Smooth muscle cell (in vitro differentiated cells): ENCODE measurements around the gene NLK. TPM values are rescaled to one million over a fixed set of nuclear protein-coding genes. Genes with fewer than 3 reads are reported as not detected.
"Not testable (repeated sequence)": the region's sequence is repeated elsewhere in the genome, so short reads cannot be mapped to it uniquely, and the experiment has no call there.

Experiments
- DNase-seq: peaks from one replicate; lab custom pipeline; 2025; ENCODE audit not compliant: unreplicated experiment; lab: John Stamatoyannopoulos, UW
- H2AFZ ChIP-seq: fragments of 200-600 bp; sonication (generic); 2 replicates; pipeline ENCODE4 v1.6.0; 2016; ENCODE audit warnings: antibody characterized with exemption, low read depth, mild to moderate bottlenecking
- H3F3A ChIP-seq: fragments of 200-600 bp; sonication (generic); 2 replicates; pipeline ENCODE4 v1.6.0; 2017; ENCODE audit warnings: antibody characterized with exemption, low read depth
- H3K27ac ChIP-seq: fragments of 200-600 bp; sonication (generic); 2 replicates; pipeline ENCODE4 v1.5.1; 2016; ENCODE audit warnings: low read depth, mild to moderate bottlenecking
- H3K27me3 ChIP-seq: fragments of 200-600 bp; sonication (generic); 2 replicates; pipeline ENCODE4 v1.6.1; 2016; ENCODE audit warnings: low read depth, mild to moderate bottlenecking
- H3K36me3 ChIP-seq: fragments of 200-600 bp; sonication (generic); 2 replicates; pipeline ENCODE4 v1.5.1; 2016; ENCODE audit warnings: low read depth
- H3K4me1 ChIP-seq: fragments of 200-600 bp; sonication (generic); 2 replicates; pipeline ENCODE4 v1.5.1; 2016; ENCODE audit warnings: low read depth
- H3K4me2 ChIP-seq: fragments of 200-600 bp; sonication (generic); 2 replicates; pipeline ENCODE4 v1.6.0; 2016; ENCODE audit warnings: mild to moderate bottlenecking
- H3K4me3 ChIP-seq: fragments of 200-600 bp; sonication (generic); 2 replicates; pipeline ENCODE4 v1.5.1; 2016; ENCODE audit warnings: mild to moderate bottlenecking
- H3K79me2 ChIP-seq: fragments of 200-600 bp; sonication (generic); 2 replicates; pipeline ENCODE4 v1.6.0; 2016; ENCODE audit warnings: low read depth, mild to moderate bottlenecking
- H3K9ac ChIP-seq: fragments of 200-600 bp; sonication (generic); 2 replicates; pipeline ENCODE4 v1.6.0; 2016; ENCODE audit warnings: low read depth
- H3K9me3 ChIP-seq: fragments of 200-600 bp; sonication (generic); replicated peaks from 2 replicates; pipeline ENCODE4 v1.5.1; 2016; ENCODE audit warnings: low read depth
- H4K20me1 ChIP-seq: fragments of 200-600 bp; sonication (generic); 2 replicates; pipeline ENCODE4 v1.6.0; 2016; ENCODE audit warnings: low read depth
- WGBS: methylation state at CpG from one replicate; pipeline ENCODE4 v1.1.7; 2016; ENCODE audit warnings: low lambda C conversion rate; 5-methylcytosine and 5-hydroxymethylcytosine counted together
- polyA plus RNA-seq: library from polyadenylated mRNA; unstranded; fragments of >200 nt; fragmentation: Nextera tagmentation; extraction: Ambion mirVana; gene quantifications from 2 replicates; pipeline ENCODE4 v1.2.1, GENCODE V29; 2016
- total RNA-seq: library from RNA; depleted of rRNA; stranded (reverse); fragments of >200 nt; gene quantifications from 2 replicates; pipeline ENCODE4 v1.2.3, GENCODE V29; 2014
- TF ChIP-seq, protein P1 (sequence below): fragments of 200-600 bp; sonication (generic); IDR thresholded peaks from 2 replicates; pipeline ENCODE4 v1.5.1; 2017; ENCODE audit warnings: borderline replicate concordance, mild to moderate bottlenecking, antibody characterized with exemption; ENCODE audit not compliant: insufficient read depth, poor library complexity, severe bottlenecking

NLK gene
- total and polyA plus RNA-seq, 2 experiments from 2014 or later = 1.8 to 18.0 TPM

DNA sequence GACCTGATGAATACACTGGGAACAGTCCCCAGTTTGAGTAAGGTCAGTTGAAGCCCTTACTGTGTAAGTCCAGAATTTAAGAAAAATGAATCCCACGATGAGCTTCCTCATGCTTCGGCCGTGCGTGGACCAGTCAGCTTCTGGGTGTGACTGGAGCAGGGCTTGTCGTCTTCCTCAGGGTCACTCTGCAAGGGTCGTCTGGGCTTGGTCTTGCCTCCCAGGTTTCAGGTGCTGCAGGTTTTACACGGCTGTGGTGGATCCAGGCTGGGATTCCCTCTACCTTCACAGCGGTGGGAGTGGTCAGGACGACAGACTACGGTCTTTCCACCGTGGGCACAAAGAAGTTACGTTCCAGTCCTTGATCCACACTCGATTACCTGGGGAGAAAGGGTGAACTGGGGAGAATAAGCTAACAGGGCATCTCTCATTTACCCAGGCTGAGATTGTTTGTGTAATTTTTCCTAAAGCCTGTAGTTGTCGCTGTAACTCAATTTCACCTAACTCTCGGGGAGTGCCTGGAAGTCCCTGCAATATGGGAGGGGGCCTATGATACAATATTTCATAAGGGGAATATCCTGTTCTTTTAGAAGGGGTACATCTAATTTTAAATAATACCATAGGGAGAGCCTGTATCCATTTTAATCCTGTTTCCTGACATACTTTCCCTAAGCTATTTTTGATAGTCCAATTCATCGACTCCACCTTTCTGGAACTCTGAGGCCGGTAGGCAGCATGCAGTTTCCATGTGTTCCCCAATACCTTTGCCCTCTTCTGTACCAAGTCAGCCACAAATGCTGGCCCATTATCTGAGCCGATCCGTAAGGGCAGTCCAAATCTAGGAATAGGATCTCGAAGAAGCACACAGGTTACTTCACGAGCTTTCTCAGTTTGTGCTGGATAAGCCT, 190.7 kb downstream of the NLK start:
- not testable (repeated sequence) for H4K20me1 ChIP-seq, DNase-seq, H3F3A ChIP-seq, H3K27me3 ChIP-seq, H3K9me3 ChIP-seq, H3K4me1 ChIP-seq, H3K79me2 ChIP-seq, H2AFZ ChIP-seq, H3K36me3 ChIP-seq
- Histone ChIP-seq H3K4me2 (peak overlapping the region; percentile 71), H3K27ac (peak overlapping the region; percentile 86), H3K4me3 (peak overlapping the region; percentile 29), H3K9ac (peak overlapping the region; percentile 61)
- 63% methylated on average over 21 of the region's 21 CpGs for WGBS
- TF ChIP-seq, protein P1, sequence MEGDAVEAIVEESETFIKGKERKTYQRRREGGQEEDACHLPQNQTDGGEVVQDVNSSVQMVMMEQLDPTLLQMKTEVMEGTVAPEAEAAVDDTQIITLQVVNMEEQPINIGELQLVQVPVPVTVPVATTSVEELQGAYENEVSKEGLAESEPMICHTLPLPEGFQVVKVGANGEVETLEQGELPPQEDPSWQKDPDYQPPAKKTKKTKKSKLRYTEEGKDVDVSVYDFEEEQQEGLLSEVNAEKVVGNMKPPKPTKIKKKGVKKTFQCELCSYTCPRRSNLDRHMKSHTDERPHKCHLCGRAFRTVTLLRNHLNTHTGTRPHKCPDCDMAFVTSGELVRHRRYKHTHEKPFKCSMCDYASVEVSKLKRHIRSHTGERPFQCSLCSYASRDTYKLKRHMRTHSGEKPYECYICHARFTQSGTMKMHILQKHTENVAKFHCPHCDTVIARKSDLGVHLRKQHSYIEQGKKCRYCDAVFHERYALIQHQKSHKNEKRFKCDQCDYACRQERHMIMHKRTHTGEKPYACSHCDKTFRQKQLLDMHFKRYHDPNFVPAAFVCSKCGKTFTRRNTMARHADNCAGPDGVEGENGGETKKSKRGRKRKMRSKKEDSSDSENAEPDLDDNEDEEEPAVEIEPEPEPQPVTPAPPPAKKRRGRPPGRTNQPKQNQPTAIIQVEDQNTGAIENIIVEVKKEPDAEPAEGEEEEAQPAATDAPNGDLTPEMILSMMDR = peak; percentile 60

DNA sequence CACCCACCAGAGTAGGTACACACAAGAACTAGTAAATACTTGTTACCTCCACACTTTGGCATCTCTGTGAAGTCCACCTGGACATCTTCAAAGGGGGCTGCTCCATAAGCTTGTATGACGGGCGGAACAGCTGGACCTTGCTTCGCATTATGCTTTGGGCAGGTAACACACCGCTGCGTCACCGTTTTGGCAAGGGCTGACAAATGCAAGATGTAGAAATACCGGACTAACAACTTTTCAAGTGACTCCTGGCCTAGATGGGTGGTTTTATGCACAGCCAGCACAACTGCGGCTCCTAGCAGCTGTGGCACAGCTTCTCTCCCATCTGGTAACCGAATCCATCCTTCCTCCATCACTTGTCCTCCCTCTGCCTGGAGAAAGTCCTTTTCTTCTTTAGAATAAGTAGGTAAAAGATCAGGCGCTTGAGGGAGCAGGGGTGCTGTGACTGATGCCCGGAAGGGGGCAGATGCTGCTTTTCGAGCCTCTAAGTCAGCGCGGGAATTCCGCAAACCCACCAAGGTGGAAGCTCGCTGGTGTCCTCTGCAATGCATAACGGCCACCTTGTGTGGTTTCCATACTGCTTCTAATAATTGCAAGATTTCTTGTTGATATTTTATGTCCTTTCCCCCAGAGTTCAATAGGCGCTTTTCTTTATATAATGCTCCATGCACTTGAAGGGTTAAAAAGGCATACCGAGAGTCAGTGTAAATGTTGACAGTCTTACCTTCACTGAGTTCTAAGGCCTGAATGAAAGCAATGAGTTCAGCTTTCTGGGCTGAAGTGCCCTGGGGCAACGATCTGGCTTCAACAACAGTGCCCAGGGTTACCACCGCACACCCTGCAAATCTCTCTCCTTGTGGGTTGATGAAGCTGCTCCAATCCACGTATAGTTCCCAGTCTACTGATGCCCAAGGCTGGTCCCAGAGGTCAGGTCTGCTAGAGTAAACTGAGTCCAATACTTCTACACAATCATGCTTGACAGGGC, 191.7 kb downstream of the NLK start:
- Histone ChIP-seq H3K4me3 (peak overlapping the region; percentile 29), H3K9ac (peak overlapping the region; percentile 61), H3K4me2 (peak overlapping the region; percentile 71), H3K27ac (peak overlapping the region; percentile 86)
- H3K79me2 ChIP-seq, DNase-seq, H3K9me3 ChIP-seq, H3F3A ChIP-seq, H2AFZ ChIP-seq, H3K27me3 ChIP-seq, H3K4me1 ChIP-seq, H4K20me1 ChIP-seq, H3K36me3 ChIP-seq: not testable (repeated sequence)
- WGBS = 77% methylated on average over 22 of the region's 22 CpGs

DNA sequence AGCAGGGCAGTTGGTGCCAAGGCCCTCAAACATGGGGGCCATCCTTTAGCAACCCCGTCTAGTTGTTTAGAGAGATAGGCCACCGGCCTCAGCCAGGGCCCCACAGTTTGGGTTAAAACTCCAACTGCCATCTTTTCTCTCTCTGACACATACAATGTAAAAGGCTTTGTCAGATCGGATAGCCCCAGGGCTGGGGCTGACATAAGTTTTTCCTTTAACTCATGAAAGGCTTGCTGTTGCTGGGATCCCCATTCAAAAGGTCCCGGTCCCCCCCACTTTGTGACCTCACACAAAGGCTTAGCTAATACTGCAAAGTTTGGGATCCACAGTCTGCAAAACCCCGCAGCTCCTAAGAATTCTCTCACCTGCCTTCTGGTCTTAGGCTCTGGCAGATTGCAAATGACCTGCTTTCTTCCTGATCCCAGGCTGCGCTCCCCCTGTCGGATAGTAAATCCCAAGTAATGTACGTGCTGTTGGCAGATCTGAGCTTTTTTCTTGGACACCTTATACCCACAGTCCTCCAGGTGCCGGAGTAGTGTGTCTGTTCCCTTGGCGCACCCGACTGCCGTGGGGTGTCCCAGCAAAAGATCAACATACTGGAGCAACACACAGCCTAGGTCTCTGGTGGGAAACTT, 192.7 kb downstream of the NLK start:
- not testable (repeated sequence) for H3K9ac ChIP-seq, H3K4me1 ChIP-seq, H2AFZ ChIP-seq, H3K36me3 ChIP-seq, H3K27ac ChIP-seq, H3F3A ChIP-seq, DNase-seq, H3K4me3 ChIP-seq, H3K27me3 ChIP-seq, H3K9me3 ChIP-seq, H3K79me2 ChIP-seq, H4K20me1 ChIP-seq, H3K4me2 ChIP-seq
- 81% methylated on average over 12 of the region's 12 CpGs for WGBS

DNA sequence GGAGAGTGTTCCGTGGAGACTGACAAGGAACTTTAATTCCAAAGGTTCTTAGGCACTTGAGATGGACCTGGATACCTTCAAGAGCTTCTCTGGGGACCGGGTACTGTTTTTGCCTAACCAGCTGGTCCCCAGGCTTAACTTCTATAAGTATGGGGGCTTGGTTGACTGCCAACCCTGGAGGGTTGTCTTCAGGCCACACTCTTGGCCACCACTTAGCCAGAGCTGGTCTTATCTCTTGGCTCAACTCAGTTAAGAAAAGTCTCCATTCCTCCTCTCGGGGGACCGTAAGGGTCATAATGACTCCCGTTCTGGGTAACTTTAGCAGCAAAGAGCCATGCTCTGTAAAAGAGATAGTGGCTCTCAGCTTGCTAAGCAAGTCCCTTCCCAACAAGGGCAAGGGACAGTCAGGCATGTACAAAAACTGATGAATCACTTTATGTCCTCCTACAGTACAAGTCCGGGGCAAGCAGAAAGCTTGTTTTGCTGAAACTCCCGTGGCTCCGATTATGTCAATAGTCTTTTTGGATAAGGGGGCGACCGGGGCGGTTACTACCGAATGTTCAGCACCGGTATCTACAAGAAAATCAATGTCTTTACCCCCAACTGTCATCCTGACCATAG, 193.7 kb downstream of the NLK start:
- H3K4me2 ChIP-seq, H3K4me1 ChIP-seq, H3F3A ChIP-seq, H3K79me2 ChIP-seq, H3K27ac ChIP-seq, H3K27me3 ChIP-seq, H3K4me3 ChIP-seq, H3K9me3 ChIP-seq, DNase-seq, H2AFZ ChIP-seq, H4K20me1 ChIP-seq, H3K36me3 ChIP-seq, H3K9ac ChIP-seq: not testable (repeated sequence)
- WGBS = 64% methylated on average over 13 of the region's 13 CpGs

DNA sequence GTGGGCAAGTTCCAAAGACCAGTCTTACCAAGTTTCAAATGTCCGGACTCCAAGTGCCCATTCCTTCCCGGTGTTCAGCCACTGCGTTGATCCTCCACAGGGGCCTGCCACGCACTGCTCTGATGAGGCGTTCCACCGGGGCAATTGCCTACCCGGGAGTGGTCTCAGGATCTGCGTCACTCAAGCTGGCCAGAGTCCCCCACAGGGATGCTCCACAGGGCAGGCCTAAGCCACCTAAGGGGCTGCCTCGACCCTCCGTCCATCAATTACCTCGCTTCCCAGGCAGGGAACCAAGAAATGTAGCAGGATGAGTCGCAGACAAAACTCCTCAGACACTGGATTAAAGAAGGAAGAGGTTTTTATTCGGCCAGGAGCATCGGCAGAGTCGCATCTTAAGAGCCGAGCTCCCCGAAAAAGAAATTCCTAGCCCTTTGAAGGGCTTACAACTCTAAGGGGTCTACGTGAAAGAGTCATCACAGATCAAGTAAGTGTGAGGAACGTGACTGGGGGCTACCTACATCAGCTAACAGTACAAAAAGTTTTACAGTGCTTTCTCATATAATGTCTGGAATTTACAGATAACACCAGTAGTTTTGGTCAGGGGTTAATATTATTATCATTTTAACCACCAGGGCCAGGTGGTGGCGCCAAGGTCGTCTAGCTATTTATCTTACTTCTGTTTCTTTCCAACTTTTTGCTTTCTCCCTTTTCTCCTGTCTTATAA, 196.2 kb downstream of the NLK start:
- not testable (repeated sequence) for H3K36me3 ChIP-seq, H3K9me3 ChIP-seq, H3K4me3 ChIP-seq, H3K27ac ChIP-seq, H3K4me2 ChIP-seq, H3K27me3 ChIP-seq, DNase-seq, H3K79me2 ChIP-seq, H3F3A ChIP-seq, H3K4me1 ChIP-seq, H3K9ac ChIP-seq, H2AFZ ChIP-seq, H4K20me1 ChIP-seq
- 74% methylated on average over 21 of the region's 21 CpGs for WGBS
